ENCODE results near the gene DGKQ. TPM values are rescaled to one million over a fixed set of nuclear protein-coding genes. Genes with fewer than 3 reads are reported as not detected.
A peak's percentile ranks its signal among the peaks of the same experiment; 100 is the strongest.

The DGKQ gene
- total and polyA plus RNA-seq, 2 of the 8 experiments (the other 6 are each of a cell fraction or from before 2014, with no cell fraction given) = 7.3 to 9.7 TPM

GRCh38 chr4:972651-973424 lies 531 bp downstream of the DGKQ start:
- Histone ChIP-seq H2BK20ac (ENCODE audit: low read length) (no peak overlapping the region), H3K4me1 (replicated peaks in 1 of 4; ENCODE audit: control insufficient read depth in 3 of 4, insufficient read depth in 4 of 4, low read length in 3 of 4) (peaks cover 0 to 9% (median 4%) of the 10 kb centered on the region in 4 experiments; a peak in 3 of 7 replicates), H3K23me2 (ENCODE audit: low read depth, low read length) (peaks cover 7% of the 10 kb centered on the region; the same call in 1 of the 2 replicates), H4K20me1 (replicated peaks in 1 of 2; ENCODE audit: control insufficient read depth in 1 of 2, insufficient read depth in 2 of 2, low read length in 2 of 2) (peaks cover 6 to 17% of the 10 kb centered on the region in 2 experiments), H3K36me3 (ENCODE audit: control insufficient read depth in 2 of 4, insufficient read depth in 4 of 4, low read length in 3 of 4) (no peaks in the 10 kb centered on the region), H4K5ac (ENCODE audit: insufficient read length, low read depth, low read length) (peak overlapping the region; percentile 43), H2AK5ac (ENCODE audit: low read depth, low read length) (no peak overlapping the region), H2BK15ac (ENCODE audit: low read length) (no peak overlapping the region), H2BK5ac (ENCODE audit: low read depth, low read length) (no peak overlapping the region), H2BK120ac (replicated peaks; ENCODE audit: low read depth, low read length) (no peak overlapping the region), H3K9me3 (ENCODE audit: insufficient read depth in 2 of 2, low read depth in 1 of 2, low read length in 1 of 2) (peaks cover 5 to 11% of the 10 kb centered on the region in 2 experiments; a peak in 1 of 4 replicates), H2BK12ac (ENCODE audit: low read depth, low read length) (no peak overlapping the region), H3K79me1 (ENCODE audit: low read depth, low read length) (no peaks in the 10 kb centered on the region), H3K14ac (ENCODE audit: insufficient read length) (no peak overlapping the region), H3K27me3 (replicated peaks in 1 of 4; ENCODE audit: control insufficient read depth in 3 of 4, extremely low read depth in 1 of 4, insufficient read depth in 3 of 4, low read length in 3 of 4) (peaks cover 7 to 37% (median 29%) of the 10 kb centered on the region in 4 experiments; a peak in 6 of 7 replicates), H3K4me3 (ENCODE audit: extremely low read depth in 1 of 4, insufficient read depth in 2 of 4, low read depth in 3 of 4, low read length in 4 of 4) (peak overlapping the region; percentile 51 to 80 (median 64)), H3K4me2 (ENCODE audit: insufficient read depth in 1 of 2, low read depth in 2 of 2, low read length in 2 of 2) (peak overlapping the region; percentile 77 to 95), H3K79me2 (ENCODE audit: control insufficient read depth in 1 of 2, insufficient read depth in 2 of 2, low read length in 2 of 2) (no peaks in the 10 kb centered on the region), H3K18ac (ENCODE audit: extremely low read depth, low read length) (no peak overlapping the region), H4K8ac (ENCODE audit: extremely low read depth, insufficient read depth, low read length) (0 out of 2 replicates have a peak overlapping the region, but pooled peaks have one; percentile 46), H3K4ac (replicated peaks; ENCODE audit: insufficient read length, low read depth, low read length) (no peak overlapping the region), H3K56ac (replicated peaks; ENCODE audit: insufficient read length, low read depth, low read length) (no peak overlapping the region), H2AFZ (ENCODE audit: low read length) (no peak overlapping the region; the same call in 1 of the 2 replicates), H3K23ac (ENCODE audit: insufficient read length) (no peak overlapping the region), H3K9ac (replicated peaks in 1 of 4; ENCODE audit: extremely low read depth in 1 of 4, low read depth in 3 of 4, low read length in 3 of 4) (peak overlapping the region in 1 of 4 experiments; percentile 65; a peak in 1 of 7 replicates), H4K91ac (replicated peaks; ENCODE audit: insufficient read length, low read length) (no peak overlapping the region), H3K27ac (ENCODE audit: low read depth, low read length) (no peak overlapping the region)
- ChIA-PET POLR2A (ENCODE audit: partially characterized antibody) (no interaction called here), CTCF (ENCODE audit: partially characterized antibody) (no interaction called here)
- DNase-seq (ENCODE audit: low read depth in 1 of 2, low spot score in 2 of 2) = peak in 1 of 2 experiments; percentile 78
- 1% methylated on average over 30 of the region's 65 CpGs; no CpG with 5 or more reads in 1 of the 2 experiments for WGBS, 2 experiments (ENCODE audit: extremely low coverage in 1 of 2, insufficient coverage in 1 of 2, insufficient read length in 1 of 2, insufficient replicate concordance in 2 of 2, low coverage in 1 of 2, low lambda C conversion rate in 2 of 2, missing lambda C conversion rate in 1 of 2)
- FAIRE-seq = no peak

Measured in H1 (cell line).